GM12875 (cell line): ENCODE data around the gene SALL1.

Experiments
- H3K4me3 ChIP-seq: one replicate; pipeline ENCODE4 v1.5.1; 2011; ENCODE audit warnings: low read depth, low read length, control low read depth
- CTCF ChIP-seq: IDR thresholded peaks from 2 replicates; pipeline ENCODE4 v1.5.1; 2011; ENCODE audit warnings: low read depth, mild to moderate bottlenecking, control low read depth, inconsistent platforms, low read length, moderate library complexity, borderline replicate concordance; ENCODE audit not compliant: insufficient read depth

Gene SALL1

GRCh38 chr16:51165043-51165442, 14.0 kb upstream of the SALL1 start:
- no peak for TF ChIP-seq CTCF

GRCh38 chr16:51164574-51164973, 13.5 kb upstream of the SALL1 start:
- TF ChIP-seq CTCF, result no peak
- H3K4me3 ChIP-seq, result no peak overlapping the region

More at GRCh38 chr16:51165043-51165442, 14.0 kb upstream of the SALL1 start:
- H3K4me3 ChIP-seq, result no peak overlapping the region

- TF ChIP-seq CTCF, result no peak
- no peak overlapping the region for H3K4me3 ChIP-seq
Measured at GRCh38 chr16:51163894-51164566, 13.0 kb upstream of the SALL1 start.

- no peak for TF ChIP-seq CTCF
Measured at GRCh38 chr16:51163366-51163765, 12.3 kb upstream of the SALL1 start.

GRCh38 chr16:51161440-51162195, 10.5 kb upstream of the SALL1 start:
- H3K4me3 ChIP-seq, result no peak overlapping the region
- TF ChIP-seq CTCF, result no peak

More at GRCh38 chr16:51163366-51163765, 12.3 kb upstream of the SALL1 start:
- no peak overlapping the region for H3K4me3 ChIP-seq

GRCh38 chr16:51159865-51160264, 8.8 kb upstream of the SALL1 start:
- TF ChIP-seq CTCF, result no peak
- H3K4me3 ChIP-seq, result no peak overlapping the region

- no peak for TF ChIP-seq CTCF
Measured at GRCh38 chr16:51159296-51159695, 8.2 kb upstream of the SALL1 start.

More at GRCh38 chr16:51159296-51159695, 8.2 kb upstream of the SALL1 start:
- no peak overlapping the region for H3K4me3 ChIP-seq
